ENCODE data around the gene MYMK. TPM values are rescaled to one million over a fixed set of nuclear protein-coding genes. Genes with fewer than 3 reads are reported as not detected.
A peak's percentile ranks its signal among the peaks of the same experiment; 100 is the strongest.

Gene MYMK
- total RNA-seq, 4 donors from 2014 or later: not detected

DNA sequence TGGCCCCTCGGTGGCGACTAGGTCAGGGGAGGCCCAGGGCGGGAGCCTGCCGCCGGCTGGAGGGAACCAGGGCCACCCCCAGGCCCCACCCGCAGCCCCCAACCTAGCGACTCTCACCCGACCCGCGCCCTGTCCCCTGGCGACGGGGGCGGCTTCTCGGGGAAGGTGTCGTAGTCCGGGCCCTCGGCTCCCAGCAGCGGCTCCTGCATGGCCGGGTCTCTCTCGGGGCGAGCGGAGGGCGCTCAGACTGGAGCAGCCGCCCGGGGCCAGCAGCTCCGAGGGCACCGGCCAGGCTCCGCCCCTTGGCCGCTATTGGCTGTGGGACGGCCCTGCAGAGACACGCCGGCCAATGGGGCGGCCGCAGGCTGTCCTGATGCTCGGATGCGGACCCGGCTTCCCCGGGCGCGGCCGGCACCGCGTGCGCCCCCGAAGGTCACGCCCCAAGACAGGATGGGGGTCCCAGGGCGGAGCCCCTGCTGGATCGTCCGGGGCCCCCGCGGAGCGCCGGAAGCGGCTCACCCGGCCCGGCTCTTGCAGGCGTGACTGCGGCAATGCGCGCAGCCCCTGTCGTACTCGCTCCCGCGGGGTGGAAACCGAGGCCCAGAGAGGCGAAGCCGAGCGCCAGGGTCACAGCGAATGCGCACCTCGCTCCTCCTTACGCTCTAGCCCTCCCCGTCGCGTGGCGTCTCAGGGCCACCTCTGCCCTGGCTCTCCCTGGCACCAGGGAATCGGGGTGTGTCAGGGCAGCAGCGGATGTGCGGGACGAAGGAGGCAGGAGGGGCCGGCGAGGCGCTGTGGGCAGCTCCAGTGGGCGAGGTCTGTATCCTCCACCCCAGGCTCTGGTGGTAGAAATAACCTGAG, 45.7 kb downstream of the MYMK start, which contains the start of gene SLC2A6:
SLC2A6 (minus strand) TSS at position 249 of the 861 bp plus-strand sequence; CDS start at position 209, 40 bp downstream.
- TF ChIP-seq, protein P1, sequence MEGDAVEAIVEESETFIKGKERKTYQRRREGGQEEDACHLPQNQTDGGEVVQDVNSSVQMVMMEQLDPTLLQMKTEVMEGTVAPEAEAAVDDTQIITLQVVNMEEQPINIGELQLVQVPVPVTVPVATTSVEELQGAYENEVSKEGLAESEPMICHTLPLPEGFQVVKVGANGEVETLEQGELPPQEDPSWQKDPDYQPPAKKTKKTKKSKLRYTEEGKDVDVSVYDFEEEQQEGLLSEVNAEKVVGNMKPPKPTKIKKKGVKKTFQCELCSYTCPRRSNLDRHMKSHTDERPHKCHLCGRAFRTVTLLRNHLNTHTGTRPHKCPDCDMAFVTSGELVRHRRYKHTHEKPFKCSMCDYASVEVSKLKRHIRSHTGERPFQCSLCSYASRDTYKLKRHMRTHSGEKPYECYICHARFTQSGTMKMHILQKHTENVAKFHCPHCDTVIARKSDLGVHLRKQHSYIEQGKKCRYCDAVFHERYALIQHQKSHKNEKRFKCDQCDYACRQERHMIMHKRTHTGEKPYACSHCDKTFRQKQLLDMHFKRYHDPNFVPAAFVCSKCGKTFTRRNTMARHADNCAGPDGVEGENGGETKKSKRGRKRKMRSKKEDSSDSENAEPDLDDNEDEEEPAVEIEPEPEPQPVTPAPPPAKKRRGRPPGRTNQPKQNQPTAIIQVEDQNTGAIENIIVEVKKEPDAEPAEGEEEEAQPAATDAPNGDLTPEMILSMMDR (IDR thresholded peaks at IDR 0.05): no peak
- ATAC-seq (ENCODE audit: low FRiP score): peak; percentile 96
- DNase-seq (ENCODE audit: low spot score): peak; percentile 66

DNA sequence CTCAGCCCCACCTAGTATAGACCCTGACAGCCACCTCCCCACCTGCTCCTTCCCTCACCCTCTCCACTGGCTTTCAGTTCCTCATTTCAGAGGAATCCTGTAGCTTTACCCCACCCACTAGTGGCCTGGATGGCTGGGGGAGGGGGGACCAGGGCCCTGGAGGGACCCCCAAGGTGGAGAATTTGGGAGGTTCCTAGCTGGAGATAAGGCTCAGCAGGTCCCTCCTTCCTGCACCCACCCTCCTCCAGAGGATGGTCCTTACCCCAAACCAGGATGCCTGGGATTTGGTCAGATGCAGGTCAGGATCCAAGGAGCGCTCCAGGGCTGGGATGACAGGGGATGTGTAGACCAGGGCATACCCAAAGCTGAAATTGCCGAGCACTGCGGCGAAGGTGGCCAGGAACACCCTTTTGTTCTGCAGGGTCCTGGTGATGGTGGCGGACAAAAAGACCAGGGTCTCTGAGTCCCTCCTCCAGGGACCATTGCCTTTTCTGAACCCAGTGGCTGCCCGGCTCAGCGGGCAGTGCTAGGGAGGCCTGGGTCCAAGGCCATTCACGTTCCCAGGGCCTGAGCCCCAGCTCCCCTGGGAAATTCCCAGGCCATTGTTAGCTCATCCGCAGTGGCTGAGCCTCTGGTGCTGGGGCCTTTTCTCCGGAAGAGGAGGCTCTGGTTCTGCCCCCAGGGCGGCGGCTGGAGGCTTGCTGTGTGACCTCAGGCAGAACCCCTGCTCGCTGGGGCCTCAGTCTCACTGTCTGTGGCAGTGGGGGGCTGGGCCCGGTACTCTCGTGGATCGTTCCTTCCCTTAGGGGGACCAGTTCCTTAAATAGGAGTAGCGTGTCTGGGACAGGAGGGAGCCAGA, 46.5 kb downstream of the MYMK start:
- TF ChIP-seq, protein P1 (IDR thresholded peaks at IDR 0.05): no peak
- DNase-seq (ENCODE audit: low spot score) (no peak), ATAC-seq (ENCODE audit: low FRiP score) (peak; percentile 6)

DNA sequence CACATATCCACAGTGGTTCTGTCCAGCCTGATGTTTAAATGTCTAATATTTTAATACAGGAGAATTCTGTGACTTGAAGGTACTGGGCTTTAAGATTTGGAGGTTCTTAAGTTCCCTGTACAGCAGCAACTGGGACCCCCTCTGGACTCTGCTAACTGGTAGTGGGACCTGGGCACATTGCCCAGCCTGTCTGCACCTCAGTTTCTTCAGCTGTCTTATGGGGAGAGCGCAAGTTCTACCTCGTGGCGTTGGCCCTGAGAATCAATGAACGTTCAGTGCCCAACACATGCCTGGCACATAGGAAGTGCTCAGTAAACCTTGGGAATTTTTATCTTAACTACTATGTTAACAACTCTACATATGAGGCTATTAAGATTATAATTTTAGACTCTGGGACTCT, 47.3 kb downstream of the MYMK start:
- ATAC-seq (ENCODE audit: low FRiP score) (no peak), DNase-seq (ENCODE audit: low spot score) (no peak)
- TF ChIP-seq, protein P1 (IDR thresholded peaks at IDR 0.05): no peak

DNA sequence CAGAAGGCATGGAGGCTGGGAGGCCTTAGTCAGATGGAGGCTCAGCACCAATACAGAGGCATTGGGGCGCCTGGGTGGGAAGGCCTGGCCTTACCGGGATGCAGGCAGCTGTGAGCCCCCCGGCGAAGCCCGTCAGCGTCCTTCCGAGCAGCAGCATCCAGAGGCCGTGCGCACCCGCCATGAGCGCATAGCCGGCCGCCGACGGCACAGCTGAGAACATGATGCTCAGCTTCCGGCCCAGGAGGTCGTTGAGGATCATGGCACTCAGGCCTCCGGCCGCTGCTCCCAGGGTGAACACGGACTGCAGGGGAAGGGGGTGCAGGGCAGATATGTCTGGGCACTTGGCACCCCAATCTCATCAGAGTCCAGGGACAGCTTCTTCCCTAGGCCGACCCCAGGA, 47.8 kb downstream of the MYMK start:
- DNase-seq (ENCODE audit: low spot score): no peak
- TF ChIP-seq, protein P1 (IDR thresholded peaks at IDR 0.05): no peak
- ATAC-seq (ENCODE audit: low FRiP score): no peak

DNA sequence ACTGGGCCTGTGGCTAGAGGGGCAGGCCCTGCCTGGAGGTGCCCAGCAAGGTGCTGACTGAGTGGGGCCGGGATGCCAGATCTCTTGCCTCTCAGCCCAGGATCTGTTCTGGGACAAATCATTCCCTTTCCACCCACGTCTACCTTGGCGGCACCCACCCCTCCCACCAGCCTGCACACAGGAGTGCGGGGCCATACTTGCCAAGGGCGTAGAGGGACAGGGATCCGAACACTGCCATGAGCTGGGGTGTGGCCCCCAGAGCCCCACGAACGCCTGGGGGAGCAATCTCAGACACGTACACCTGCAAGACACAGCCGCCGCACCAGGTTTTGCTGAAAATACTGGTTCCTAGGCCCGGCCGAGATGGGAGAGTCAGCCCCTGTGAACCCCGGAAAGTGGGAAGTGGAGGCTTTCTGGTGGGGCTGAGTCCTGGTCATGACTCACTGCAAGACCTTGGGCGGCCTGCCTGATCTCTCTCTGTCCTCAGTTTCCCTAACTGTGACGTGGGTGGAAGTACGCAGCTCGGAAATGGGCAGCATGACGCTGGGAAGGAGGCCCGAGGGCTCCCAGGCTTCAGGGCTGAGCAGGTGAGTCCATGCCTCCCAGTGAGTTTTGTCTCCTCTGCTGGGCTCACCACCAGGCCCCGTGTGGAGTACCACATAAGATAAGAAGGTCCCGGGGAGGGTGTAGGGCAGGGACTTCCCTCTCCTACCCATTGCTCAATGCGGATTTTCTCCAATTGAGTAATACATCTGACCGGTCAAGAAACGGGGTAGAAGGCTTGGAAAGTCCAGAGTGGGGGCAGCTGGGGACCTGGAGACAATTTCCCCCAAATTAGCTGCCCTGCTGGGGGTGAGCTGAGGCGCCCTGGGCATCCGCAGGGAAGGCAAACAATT, 48.5 kb downstream of the MYMK start:
- ATAC-seq (ENCODE audit: low FRiP score) (peak; percentile 37), DNase-seq (ENCODE audit: low spot score) (no peak)
- TF ChIP-seq, protein P1 (IDR thresholded peaks at IDR 0.05): no peak

DNA sequence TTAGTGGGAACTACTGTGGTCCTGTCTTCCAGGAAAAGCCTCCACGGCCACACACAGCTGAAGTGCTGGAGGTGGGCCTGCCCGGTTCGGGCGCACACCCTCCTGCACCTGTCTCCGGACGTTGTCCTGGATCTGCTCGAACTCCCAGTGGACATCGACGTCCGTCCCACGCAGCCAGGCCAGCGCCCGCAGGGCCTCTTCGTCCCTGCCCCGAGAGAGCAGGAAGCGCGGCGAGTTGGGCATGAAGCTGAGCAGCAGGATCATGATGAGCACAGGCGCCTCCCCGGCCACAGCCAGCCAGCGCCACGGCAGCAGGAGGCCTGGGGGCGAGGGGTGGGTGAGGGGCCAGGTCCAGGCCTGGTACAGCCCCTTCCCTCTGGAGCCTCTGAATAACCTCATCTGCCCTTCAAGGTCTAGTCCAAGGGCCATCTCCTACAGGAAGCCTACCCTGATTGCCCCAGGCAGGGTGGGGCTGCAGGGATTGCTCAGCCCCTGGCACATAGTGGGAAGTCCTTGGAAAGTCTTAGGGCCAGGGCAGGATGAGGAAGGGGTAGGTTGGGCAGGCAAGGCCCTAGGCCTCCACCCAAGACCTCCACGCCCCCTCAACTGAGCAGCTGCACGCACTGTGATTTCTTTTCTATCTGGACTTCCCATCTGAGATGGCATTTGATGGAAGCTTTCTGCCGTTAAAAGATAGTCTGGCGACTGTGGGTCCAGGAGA, 49.3 kb downstream of the MYMK start:
- DNase-seq (ENCODE audit: low spot score) (no peak), ATAC-seq (ENCODE audit: low FRiP score) (no peak)
- TF ChIP-seq, protein P1 (IDR thresholded peaks at IDR 0.05): no peak

Measured in omental fat pad (tissue), 4 donors.